Liver (tissue), 9 donors: ENCODE results near the gene RIOX2. TPM values are rescaled to one million over a fixed set of nuclear protein-coding genes. Genes with fewer than 3 reads are reported as not detected.

Experiments
- DNase-seq: peaks from one replicate; pipeline ENCODE4 v3.0.0-alpha.2; 2017; ENCODE audit warnings: low spot score
- H3K27ac ChIP-seq, 2 donors: one replicate each; pipeline ENCODE4 v1.7.0; 2013; ENCODE audit warnings: inconsistent platforms in 2 of 2, low read length in 2 of 2, control low read depth in 1 of 2, low read depth in 1 of 2, mild to moderate bottlenecking in 1 of 2
- H3K27me3 ChIP-seq, 4 donors: one replicate each; pipeline versions ENCODE4 v1.6.1 to v1.7.0; 2013; ENCODE audit warnings: low read length in 3 of 4, inconsistent platforms in 1 of 4, mild to moderate bottlenecking in 1 of 4, moderate library complexity in 1 of 4; ENCODE audit not compliant: control insufficient read depth in 4 of 4, insufficient read depth in 4 of 4
- H3K36me3 ChIP-seq, 4 donors: one replicate each; pipeline versions ENCODE4 v1.6.1 to v1.7.0; 2013; ENCODE audit warnings: low read length in 3 of 4, mild to moderate bottlenecking in 3 of 4, low read depth in 1 of 4, moderate library complexity in 1 of 4; ENCODE audit not compliant: control insufficient read depth in 4 of 4, insufficient read depth in 3 of 4
- H3K4me1 ChIP-seq, 4 donors: one replicate each; pipeline versions ENCODE4 v1.6.1 to v1.7.0; 2013; ENCODE audit warnings: low read length in 3 of 4, mild to moderate bottlenecking in 3 of 4, moderate library complexity in 1 of 4; ENCODE audit not compliant: control insufficient read depth in 4 of 4, insufficient read depth in 4 of 4
- H3K4me3 ChIP-seq, 3 donors: one replicate each; pipeline versions ENCODE4 v1.6.1 to v1.7.0; 2013; ENCODE audit warnings: low read length in 3 of 3, control low read depth in 1 of 3, low read depth in 1 of 3, mild to moderate bottlenecking in 1 of 3
- H3K9ac ChIP-seq, 2 donors: one replicate each; pipeline ENCODE4 v1.7.0; 2013; ENCODE audit warnings: low read length in 2 of 2, mild to moderate bottlenecking in 2 of 2, moderate library complexity in 2 of 2, control low read depth in 1 of 2, low read depth in 1 of 2
- H3K9me3 ChIP-seq, 4 donors: one replicate each; pipeline versions ENCODE4 v1.6.1 to v1.7.0; 2013; ENCODE audit warnings: low read length in 3 of 4; ENCODE audit not compliant: control insufficient read depth in 4 of 4
- CTCF ChIP-seq: fragments of 150-350 bp; IDR thresholded peaks from 2 replicates; pipeline ENCODE4 v1.5.1; 2017; ENCODE audit warnings: improper control_type of control experiment, low read depth, low read length; ENCODE audit not compliant: missing input control
- EGR1 ChIP-seq, 2 donors: IDR thresholded peaks; 2 replicates each; pipeline ENCODE4 v1.6.1; 2016 to 2018; ENCODE audit warnings: antibody characterized with exemption in 2 of 2, low read depth in 2 of 2
- FOXA1 ChIP-seq: IDR thresholded peaks from 2 replicates; pipeline ENCODE4 v1.6.1; 2016; ENCODE audit warnings: antibody characterized with exemption
- FOXA2 ChIP-seq: IDR thresholded peaks from 2 replicates; pipeline ENCODE4 v1.6.1; 2016; ENCODE audit warnings: antibody characterized with exemption
- GABPA ChIP-seq, 2 donors: IDR thresholded peaks in 1 of 2; conservative IDR thresholded peaks in 1 of 2; 2 replicates each; pipeline ENCODE4 v1.6.1; 2016; ENCODE audit warnings: antibody characterized with exemption in 2 of 2, mild to moderate bottlenecking in 1 of 2, moderate library complexity in 1 of 2
- HNF4A ChIP-seq, 2 donors: conservative IDR thresholded peaks; 2 replicates each; pipeline ENCODE4 v1.6.1; 2016; ENCODE audit warnings: antibody characterized with exemption in 2 of 2, mild to moderate bottlenecking in 2 of 2
- HNF4G ChIP-seq: IDR thresholded peaks from 2 replicates; pipeline ENCODE4 v1.6.1; 2016; ENCODE audit warnings: antibody characterized with exemption
- JUND ChIP-seq, 2 donors: IDR thresholded peaks; 2 replicates each; pipeline ENCODE4 v1.6.1; 2016; ENCODE audit warnings: antibody characterized with exemption in 2 of 2
- NR2F2 ChIP-seq: IDR thresholded peaks from 2 replicates; pipeline ENCODE4 v1.6.1; 2016; ENCODE audit warnings: antibody characterized with exemption
- RAD21 ChIP-seq, 2 donors: IDR thresholded peaks; 2 replicates each; pipeline ENCODE4 v1.6.1; 2016; ENCODE audit warnings: antibody characterized with exemption in 2 of 2, mild to moderate bottlenecking in 2 of 2
- REST ChIP-seq: IDR thresholded peaks from 2 replicates; pipeline ENCODE4 v1.6.1; 2016; ENCODE audit warnings: antibody characterized with exemption, mild to moderate bottlenecking
- RXRA ChIP-seq, 2 donors: IDR thresholded peaks; 2 replicates each; pipeline ENCODE4 v1.6.1; 2017 to 2018; ENCODE audit warnings: antibody characterized with exemption in 2 of 2, mild to moderate bottlenecking in 1 of 2
- SP1 ChIP-seq: IDR thresholded peaks from 2 replicates; pipeline ENCODE4 v1.6.1; 2018; ENCODE audit warnings: antibody characterized with exemption, mild to moderate bottlenecking
- TAF1 ChIP-seq: conservative IDR thresholded peaks from 2 replicates; pipeline ENCODE4 v1.6.1; 2016; ENCODE audit warnings: antibody characterized with exemption, mild to moderate bottlenecking
- YY1 ChIP-seq: IDR thresholded peaks from 2 replicates; pipeline ENCODE4 v1.6.1; 2016; ENCODE audit warnings: antibody characterized with exemption, mild to moderate bottlenecking
- WGBS: extraction: QIAGEN DNeasy Blood & Tissue Kit; methylation state at CpG from one replicate; pipeline ENCODE4 v1.1.7; 2013; 5-methylcytosine and 5-hydroxymethylcytosine counted together
- polyA plus RNA-seq, 2 donors: library from polyadenylated mRNA; stranded (reverse) in 1 of 2; unstranded in 1 of 2; fragments of 200-250 nt in 1 of 2; fragments of >200 nt in 1 of 2; fragmentation: Nextera tagmentation in 1 of 2; extraction: Ambion mirVana in 1 of 2; gene quantifications; one replicate each; pipeline versions ENCODE4 v1.2.1 to v1.2.3, GENCODE V29; 2013 to 2015
- total RNA-seq, 2 donors: library from RNA; depleted of rRNA; stranded (reverse); fragments of >200 nt; gene quantifications; one replicate each; pipeline ENCODE4 v1.2.3, GENCODE V29; 2014
- TF ChIP-seq, protein P1 (sequence below): IDR thresholded peaks from 2 replicates; pipeline ENCODE4 v1.6.1; 2016; ENCODE audit warnings: antibody characterized with exemption
- TF ChIP-seq, protein P2 (sequence below): IDR thresholded peaks from 2 replicates; pipeline ENCODE4 v1.6.1; 2016; ENCODE audit warnings: antibody characterized with exemption
- TF ChIP-seq, protein P3 (sequence below): IDR thresholded peaks from 2 replicates; pipeline ENCODE4 v1.6.1; 2016; ENCODE audit warnings: antibody characterized with exemption
- donor health status: healthy.
- donor health status: healthy.
- donor health status: healthy.
- donor health status: healthy.
- donor health status: healthy.

RIOX2 gene
- total and polyA plus RNA-seq, 4 donors = 8.2 to 19.9 (median 11.0) TPM

- H3K4me3 ChIP-seq = no peak overlapping the region
- no peak for DNase-seq
- 67% methylated on average over 2 of the region's 2 CpGs for WGBS
- TF ChIP-seq, protein P1, sequence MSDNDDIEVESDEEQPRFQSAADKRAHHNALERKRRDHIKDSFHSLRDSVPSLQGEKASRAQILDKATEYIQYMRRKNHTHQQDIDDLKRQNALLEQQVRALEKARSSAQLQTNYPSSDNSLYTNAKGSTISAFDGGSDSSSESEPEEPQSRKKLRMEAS = no peak
- no peak for TF ChIP-seq REST
- TF ChIP-seq CTCF = no peak
- TF ChIP-seq RXRA (IDR thresholded peaks at IDR 0.05) = no peak
- TF ChIP-seq, protein P2, sequence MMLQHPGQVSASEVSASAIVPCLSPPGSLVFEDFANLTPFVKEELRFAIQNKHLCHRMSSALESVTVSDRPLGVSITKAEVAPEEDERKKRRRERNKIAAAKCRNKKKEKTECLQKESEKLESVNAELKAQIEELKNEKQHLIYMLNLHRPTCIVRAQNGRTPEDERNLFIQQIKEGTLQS = no peak
- no peak for TF ChIP-seq RAD21 (IDR thresholded peaks at IDR 0.05)
- no peak for TF ChIP-seq JUND (IDR thresholded peaks at IDR 0.05)
- no peak for TF ChIP-seq HNF4G
- TF ChIP-seq YY1 = no peak
- TF ChIP-seq FOXA1 = no peak
- TF ChIP-seq, protein P3, sequence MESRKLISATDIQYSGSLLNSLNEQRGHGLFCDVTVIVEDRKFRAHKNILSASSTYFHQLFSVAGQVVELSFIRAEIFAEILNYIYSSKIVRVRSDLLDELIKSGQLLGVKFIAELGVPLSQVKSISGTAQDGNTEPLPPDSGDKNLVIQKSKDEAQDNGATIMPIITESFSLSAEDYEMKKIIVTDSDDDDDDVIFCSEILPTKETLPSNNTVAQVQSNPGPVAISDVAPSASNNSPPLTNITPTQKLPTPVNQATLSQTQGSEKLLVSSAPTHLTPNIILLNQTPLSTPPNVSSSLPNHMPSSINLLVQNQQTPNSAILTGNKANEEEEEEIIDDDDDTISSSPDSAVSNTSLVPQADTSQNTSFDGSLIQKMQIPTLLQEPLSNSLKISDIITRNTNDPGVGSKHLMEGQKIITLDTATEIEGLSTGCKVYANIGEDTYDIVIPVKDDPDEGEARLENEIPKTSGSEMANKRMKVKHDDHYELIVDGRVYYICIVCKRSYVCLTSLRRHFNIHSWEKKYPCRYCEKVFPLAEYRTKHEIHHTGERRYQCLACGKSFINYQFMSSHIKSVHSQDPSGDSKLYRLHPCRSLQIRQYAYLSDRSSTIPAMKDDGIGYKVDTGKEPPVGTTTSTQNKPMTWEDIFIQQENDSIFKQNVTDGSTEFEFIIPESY = no peak
- no peak for TF ChIP-seq GABPA (IDR thresholded peaks at IDR 0.05 in 1 of 2, conservative IDR thresholded peaks at IDR 0.05 in 1 of 2)
- TF ChIP-seq SP1 = no peak
- no peak for TF ChIP-seq TAF1
- no peak for TF ChIP-seq EGR1 (IDR thresholded peaks at IDR 0.05; ENCODE audit: low read depth in 2 of 2)
- TF ChIP-seq FOXA2 = no peak
- TF ChIP-seq HNF4A (conservative IDR thresholded peaks at IDR 0.05) = no peak
- no peak for TF ChIP-seq NR2F2
- no peaks in the 10 kb centered on the region for H3K36me3 ChIP-seq
- no peak overlapping the region for H3K9ac ChIP-seq
- no peak overlapping the region for H3K27ac ChIP-seq
- peaks cover 0 to 6% (median 0%) of the 10 kb centered on the region in 4 donors for H3K4me1 ChIP-seq
- no peaks in the 10 kb centered on the region for H3K9me3 ChIP-seq
- no peaks in the 10 kb centered on the region for H3K27me3 ChIP-seq
Measured at GRCh38 chr3:97983933-97984491, 11.8 kb upstream of the RIOX2 start.
